ENCODE data around the gene WIZ. TPM values are rescaled to one million over a fixed set of nuclear protein-coding genes. Genes with fewer than 3 reads are reported as not detected.
A peak's percentile ranks its signal among the peaks of the same experiment; 100 is the strongest.

WIZ gene
- total RNA-seq, 2 donors from 2014 or later = 24.5 to 24.8 TPM

DNA sequence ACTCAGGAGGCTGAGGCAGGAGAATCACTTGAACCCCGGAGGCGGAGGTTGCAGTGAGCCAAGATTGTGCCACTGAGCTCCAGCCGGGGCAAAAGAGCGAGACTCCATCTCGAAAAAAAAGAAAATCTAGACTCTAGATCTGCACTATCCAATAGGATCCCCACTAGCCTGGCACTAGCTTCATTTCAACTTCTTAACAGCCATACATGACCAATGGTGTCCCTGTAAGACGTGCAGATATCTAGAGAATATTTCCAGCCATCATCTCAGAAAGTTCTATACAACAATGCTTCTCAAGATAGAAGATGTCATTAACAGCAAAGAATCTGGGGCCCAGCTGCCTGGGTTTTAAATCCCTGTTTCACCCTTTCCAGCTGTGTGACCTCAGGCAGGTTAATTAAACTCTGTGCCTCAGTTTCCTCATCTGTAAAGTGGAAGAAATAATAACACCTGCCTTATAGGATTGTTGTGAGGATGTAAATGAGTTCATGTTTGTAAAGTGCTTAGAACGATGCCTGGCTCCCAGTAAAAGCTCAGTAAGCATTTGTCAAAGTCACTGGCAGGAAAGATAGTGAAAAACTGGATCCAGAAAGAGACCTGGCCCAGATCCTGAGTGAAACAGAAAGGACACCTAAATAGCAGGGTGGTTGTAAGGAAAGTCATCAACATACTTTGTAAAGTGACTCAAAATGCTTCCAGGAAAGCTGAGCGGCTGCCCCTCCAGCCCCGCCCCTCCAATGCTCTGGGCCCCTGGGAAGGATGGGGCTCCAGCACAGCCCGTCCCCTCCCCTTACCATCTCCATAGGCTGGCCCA is 13.5 kb downstream of the WIZ start:
- ATAC-seq (no peak), DNase-seq (no peak)
- intact Hi-C loops (cut with DNase I, micrococcal nuclease) = no loop called here

GRCh38 chr19:15433519-15434069 is 16.2 kb downstream of the WIZ start:
- ATAC-seq (no peak), DNase-seq (no peak)
- intact Hi-C loops (cut with DNase I, micrococcal nuclease) = no loop called here

GRCh38 chr19:15432629-15433518 is 16.9 kb downstream of the WIZ start:
- intact Hi-C loops (cut with DNase I, micrococcal nuclease) = no loop called here
- DNase-seq = peak; percentile 90 to 95
- peak; percentile 96 for ATAC-seq

- intact Hi-C loops (cut with DNase I, micrococcal nuclease) = no loop called here
- ATAC-seq (no peak), DNase-seq (peak in 1 of 2 donors; percentile 32)
Measured at GRCh38 chr19:15432018-15432494, 17.7 kb downstream of the WIZ start.

- intact Hi-C loops (cut with DNase I, micrococcal nuclease) = no loop called here
- no peak for ATAC-seq
- DNase-seq = no peak
Measured at GRCh38 chr19:15431396-15432017, 18.2 kb downstream of the WIZ start.

DNA sequence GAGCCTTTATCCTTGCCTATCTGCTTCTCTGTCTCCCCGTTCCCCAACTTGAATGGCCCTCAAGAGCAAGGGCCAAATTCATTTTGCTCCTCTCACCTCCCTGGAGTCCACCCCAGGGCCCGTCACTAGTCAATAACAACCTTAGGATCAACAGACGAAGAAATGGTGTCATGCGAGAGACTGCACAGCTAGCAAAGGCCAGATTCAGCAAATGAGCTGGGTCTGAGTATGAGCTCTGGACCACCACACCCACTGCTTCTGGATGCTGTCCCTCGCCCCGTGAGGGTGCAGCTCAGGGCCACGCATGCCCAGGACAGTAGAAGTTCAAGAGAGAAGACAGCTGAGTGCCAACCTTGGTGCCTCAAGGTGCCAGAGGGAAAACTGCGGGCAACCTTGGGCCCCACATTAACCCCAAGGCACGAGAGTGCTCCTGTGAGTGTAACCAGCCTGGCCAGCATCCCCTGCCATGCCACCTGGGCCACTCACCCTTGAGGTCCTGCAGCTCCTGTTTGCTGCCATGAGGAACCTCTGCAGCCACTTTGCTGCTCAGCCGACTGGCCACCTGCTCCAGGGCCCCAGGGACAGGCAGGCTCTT is 19.1 kb downstream of the WIZ start:
- intact Hi-C loops (cut with DNase I, micrococcal nuclease) = no loop called here
- ATAC-seq = no peak
- no peak for DNase-seq

- no peak for DNase-seq
- intact Hi-C loops (cut with DNase I, micrococcal nuclease) = no loop called here
- ATAC-seq = no peak
Measured at GRCh38 chr19:15429825-15430467, 19.8 kb downstream of the WIZ start.

DNA sequence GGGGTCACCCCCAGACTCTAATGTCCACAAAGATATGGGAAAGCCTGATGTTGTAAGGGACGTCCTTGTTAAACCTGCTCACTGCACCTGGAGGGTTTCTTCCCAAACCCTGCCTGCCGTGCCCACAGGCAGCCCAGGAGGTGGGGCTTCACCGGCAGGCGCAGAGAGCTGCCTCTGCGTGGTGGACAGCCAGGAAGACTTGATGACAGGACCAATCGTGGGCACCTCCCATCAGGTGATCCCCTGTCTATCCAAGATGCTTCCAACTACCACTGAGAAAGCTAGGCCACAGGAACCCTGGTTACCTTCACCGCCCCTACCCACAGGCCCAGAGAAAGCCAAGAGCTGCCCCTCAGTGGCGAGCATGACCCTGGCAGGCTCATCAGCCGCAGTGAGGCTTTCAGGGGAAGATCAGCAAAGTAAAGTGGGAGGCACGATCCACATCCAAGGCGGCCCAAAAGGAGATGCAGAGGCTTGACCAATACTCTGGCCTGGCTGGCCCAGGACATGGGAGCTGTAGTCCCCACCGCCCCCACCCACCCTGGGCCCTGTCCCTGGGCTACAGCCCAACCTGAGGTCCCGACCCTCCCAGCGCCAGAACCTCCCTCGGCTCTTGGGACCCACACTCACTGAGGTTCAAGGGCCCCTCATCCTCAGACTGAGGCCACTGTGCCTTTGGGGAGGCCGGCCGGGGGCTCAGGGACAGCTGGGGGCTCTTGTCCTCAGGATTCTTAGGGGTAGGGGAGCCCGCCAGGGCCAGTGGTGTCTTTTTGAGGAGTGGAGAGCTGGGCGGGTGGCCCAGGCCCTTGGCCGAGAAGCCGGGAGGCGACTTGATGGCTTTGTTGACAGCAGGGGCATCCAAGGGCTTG is 20.6 kb downstream of the WIZ start:
- no peak for DNase-seq
- no peak for ATAC-seq
- intact Hi-C loops (cut with DNase I, micrococcal nuclease) = no loop called here

- ATAC-seq (no peak), DNase-seq (no peak)
Measured at GRCh38 chr19:15427991-15428471, 21.7 kb downstream of the WIZ start.

DNA sequence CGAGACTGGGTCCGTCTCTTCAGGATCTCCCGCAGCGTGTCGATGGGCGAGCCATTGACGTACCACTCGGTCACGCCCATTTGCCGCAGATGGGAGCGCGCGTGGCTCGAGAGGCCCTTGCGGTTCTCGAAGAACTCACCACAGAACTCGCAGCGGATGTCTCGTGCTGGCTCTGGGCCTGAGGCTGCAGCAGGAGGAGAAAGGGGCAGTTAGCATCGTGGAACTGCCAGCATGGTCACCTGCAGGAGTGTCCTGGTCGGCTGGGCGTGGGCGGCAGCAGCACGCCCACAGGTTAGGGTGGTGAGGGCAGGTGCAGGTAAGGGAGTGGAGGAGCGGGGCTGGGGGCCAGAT is 22.4 kb downstream of the WIZ start:
- DNase-seq (no peak), ATAC-seq (no peak)
- intact Hi-C loops (cut with DNase I, micrococcal nuclease) = no loop called here

More at GRCh38 chr19:15427991-15428471, 21.7 kb downstream of the WIZ start:
- intact Hi-C loops (cut with DNase I, micrococcal nuclease) = no loop called here

DNA sequence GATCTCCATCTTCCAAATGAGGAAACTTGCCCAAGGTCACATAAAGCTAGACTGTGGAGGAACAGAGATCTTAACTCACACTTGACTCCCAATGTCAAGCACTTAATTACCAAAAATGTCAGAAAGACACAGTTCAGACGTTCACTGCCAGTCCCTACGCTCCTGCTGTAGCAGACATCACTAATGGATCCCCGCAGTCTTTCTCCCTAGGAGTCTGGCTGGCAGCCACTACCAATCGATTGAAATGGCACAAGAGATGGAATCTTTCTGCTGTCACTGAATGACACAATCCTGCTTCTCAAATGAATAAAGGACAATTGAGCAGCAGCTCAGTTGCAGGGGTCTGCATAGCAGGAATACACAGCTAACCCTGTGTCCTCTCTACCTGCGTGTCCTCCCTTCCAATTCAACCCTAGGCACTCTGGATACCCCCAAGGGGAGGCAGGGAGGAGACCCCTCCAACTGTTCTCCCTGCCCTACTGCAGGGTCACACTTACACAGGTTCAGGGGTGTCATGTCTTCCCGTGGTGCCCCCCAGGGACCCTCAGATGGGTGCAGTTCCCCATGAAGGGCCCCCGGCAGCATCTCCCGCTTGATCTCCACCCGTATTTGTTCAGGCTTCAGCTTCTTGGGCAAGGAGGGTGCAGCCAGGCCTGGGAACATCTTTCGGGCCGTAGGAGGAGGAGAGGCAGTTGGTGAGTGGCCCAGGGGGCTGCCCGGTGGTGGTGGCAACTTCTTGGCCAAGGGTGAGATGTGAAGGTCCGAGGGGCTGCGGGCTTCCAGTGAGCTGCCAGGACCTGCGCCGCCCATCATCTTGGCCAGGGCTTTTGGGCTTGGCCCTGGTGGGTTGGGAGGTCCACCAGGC is 23.0 kb downstream of the WIZ start:
- ATAC-seq (no peak), DNase-seq (no peak)
- intact Hi-C loops (cut with DNase I, micrococcal nuclease) = no loop called here

- no peak for DNase-seq
- intact Hi-C loops (cut with DNase I, micrococcal nuclease) = no loop called here
- ATAC-seq = no peak
Measured at GRCh38 chr19:15425321-15425950, 24.3 kb downstream of the WIZ start.

DNA sequence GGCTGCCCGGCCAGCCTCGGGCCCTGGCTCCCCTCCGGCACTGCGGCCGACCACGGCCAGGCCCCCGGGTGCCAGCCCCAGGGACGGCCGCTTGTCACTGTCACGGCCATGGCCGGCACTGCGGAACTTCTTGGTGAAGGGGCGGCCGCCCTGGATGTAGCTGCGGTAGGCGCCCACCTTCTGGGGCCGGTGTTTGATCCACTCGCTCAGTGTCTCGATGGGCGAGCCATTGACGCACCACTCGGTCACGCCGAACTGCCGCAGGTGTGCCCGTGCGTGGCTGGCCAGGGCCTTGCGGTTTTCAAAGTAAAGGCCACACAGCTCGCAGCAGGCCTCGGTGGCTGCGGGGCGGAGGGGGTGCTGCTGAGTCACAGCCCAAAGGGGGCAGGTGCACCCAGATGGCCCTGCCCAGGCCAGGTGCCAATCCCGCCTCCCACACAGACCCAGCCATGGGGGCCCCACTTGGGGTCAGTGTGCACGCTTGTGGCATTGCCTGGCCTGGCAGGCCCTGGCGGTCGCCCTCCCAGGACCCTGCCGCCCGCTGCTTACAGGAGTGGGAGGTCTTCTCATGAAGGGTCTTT is 25.0 kb downstream of the WIZ start:
- no peak for ATAC-seq
- no peak for DNase-seq
- intact Hi-C loops (cut with DNase I, micrococcal nuclease) = no loop called here

- ATAC-seq (no peak), DNase-seq (no peak)
- intact Hi-C loops (cut with DNase I, micrococcal nuclease) = no loop called here
Measured at GRCh38 chr19:15424121-15424520, 25.6 kb downstream of the WIZ start.

DNA sequence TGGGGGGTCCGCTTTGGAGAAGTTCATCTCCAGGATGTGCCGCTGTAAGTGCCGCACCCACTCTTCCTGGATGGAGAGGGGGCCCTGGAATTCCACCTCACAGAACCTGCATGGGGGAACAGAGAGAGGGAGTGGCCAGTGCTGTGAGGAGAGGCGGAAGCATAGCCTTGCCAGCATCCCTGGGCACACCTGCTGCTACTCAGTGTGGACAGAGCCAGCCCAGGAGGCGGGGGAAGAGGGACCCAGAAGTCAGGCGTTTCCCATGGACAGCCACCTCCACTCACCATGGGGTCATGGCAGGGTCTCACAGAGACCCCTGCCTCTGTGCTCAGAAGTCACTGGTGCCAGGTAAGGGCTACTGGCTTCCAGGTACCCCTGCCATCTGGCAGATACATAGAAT is 26.6 kb downstream of the WIZ start:
- ATAC-seq (no peak), DNase-seq (no peak)
- intact Hi-C loops (cut with DNase I, micrococcal nuclease) = no loop called here

All from left colon (tissue), 2 donors.